Uterus (tissue), 4 donors: Measurements from ENCODE around the gene SEL1L. TPM values are rescaled to one million over a fixed set of nuclear protein-coding genes. Genes with fewer than 3 reads are reported as not detected.

Source experiments
- DNase-seq, 2 donors: peaks; one replicate each; pipeline ENCODE4 v3.0.0-alpha.2; 2019 to 2020
- H3K27ac ChIP-seq, 2 donors: fragments of 200-600 bp; sonication (generic); 1 replicate in 1 of 2; 2 replicates in 1 of 2; pipeline ENCODE4 v1.5.1; 2016 to 2018
- H3K27me3 ChIP-seq, 2 donors: fragments of 200-600 bp; sonication (generic); one replicate each; pipeline ENCODE4 v1.5.1; 2018 to 2019; ENCODE audit warnings: control low read depth in 1 of 2
- H3K36me3 ChIP-seq, 2 donors: fragments of 200-600 bp; sonication (generic); one replicate each; pipeline ENCODE4 v1.5.1; 2019; ENCODE audit warnings: control low read depth in 1 of 2
- H3K4me1 ChIP-seq, 2 donors: fragments of 200-600 bp; sonication (generic); one replicate each; pipeline ENCODE4 v1.5.1; 2018 to 2019; ENCODE audit warnings: control low read depth in 1 of 2
- H3K4me3 ChIP-seq, 2 donors: fragments of 200-600 bp; sonication (generic); 1 replicate in 1 of 2; 2 replicates in 1 of 2; pipeline ENCODE4 v1.5.1; 2018 to 2019; ENCODE audit warnings: mild to moderate bottlenecking in 1 of 2
- H3K9me3 ChIP-seq, 2 donors: fragments of 200-600 bp; sonication (generic); one replicate each; pipeline ENCODE4 v1.5.1; 2019; ENCODE audit warnings: control low read depth in 1 of 2
- CTCF ChIP-seq, 4 experiments: fragments of 200-600 bp in 2 of 4; fragments of 450-650 bp in 2 of 4; sonication (generic) in 2 of 4; IDR thresholded peaks; one replicate each; pipeline ENCODE4 v1.5.1; 2016 to 2019; ENCODE audit warnings: antibody characterized with exemption in 4 of 4, mild to moderate bottlenecking in 2 of 4, moderate library complexity in 1 of 4
- POLR2A ChIP-seq, 2 donors: fragments of 450-650 bp; IDR thresholded peaks; one replicate each; pipeline ENCODE4 v1.6.1; 2016; ENCODE audit warnings: antibody characterized with exemption in 2 of 2, mild to moderate bottlenecking in 1 of 2, moderate library complexity in 1 of 2
- intact Hi-C: fragments of 100-400 bp; cut with DNase I; formaldehyde crosslinking; loops from one replicate; pipeline ENCODE4 v1.15.1; 2023; ENCODE audit warnings: low total_unique reads
- total RNA-seq, 4 donors: library from RNA; depleted of rRNA in 3 of 4; stranded (reverse); fragments of >200 nt in 3 of 4; gene quantifications; one replicate each; pipeline versions ENCODE4 v1.1.0 to v1.2.4, GENCODE V29; 2014 to 2023
- donor health status: DM: yes; HTN: yes; CAD: no.

SEL1L gene
- total RNA-seq, 4 donors from 2014 or later = 38.2 to 80.5 (median 64.0) TPM

GRCh38 chr14:81427348-81428058 is 106.2 kb downstream of the SEL1L start:
- H3K27me3 ChIP-seq = no peaks in the 10 kb centered on the region
- TF ChIP-seq POLR2A (IDR thresholded peaks at IDR 0.05) = no peak
- TF ChIP-seq CTCF (IDR thresholded peaks at IDR 0.05) = no peak
- H3K9me3 ChIP-seq = no peaks in the 10 kb centered on the region
- DNase-seq = no peak
- H3K4me3 ChIP-seq = no peak overlapping the region
- no peaks in the 10 kb centered on the region for H3K4me1 ChIP-seq
- no peak overlapping the region for H3K27ac ChIP-seq
- intact Hi-C loops = no loop called here
- H3K36me3 ChIP-seq = no peaks in the 10 kb centered on the region

GRCh38 chr14:81423504-81423903 is 110.1 kb downstream of the SEL1L start:
- Histone ChIP-seq H3K27ac (peak overlapping the region; percentile 8 to 16), H3K9me3 (no peaks in the 10 kb centered on the region), H3K4me3 (no peak overlapping the region), H3K4me1 (no peaks in the 10 kb centered on the region), H3K36me3 (no peaks in the 10 kb centered on the region), H3K27me3 (no peaks in the 10 kb centered on the region)
- peak in 1 of 2 donors; percentile 16 for DNase-seq
- no peak for TF ChIP-seq CTCF (IDR thresholded peaks at IDR 0.05)
- no peak for TF ChIP-seq POLR2A (IDR thresholded peaks at IDR 0.05)
- intact Hi-C loops = no loop called here

Other genes starting within 250 kb of the SEL1L start
- 10 to 100 TPM in 2 of 4 donors, 1 to 10 TPM in 2; 3.3 to 87.8 (median 11.0) TPM for gene STON2, start 133.5 kb downstream of the SEL1L start, total RNA-seq